Progenitor cell of endocrine pancreas (in vitro differentiated cells): ENCODE data around the gene PPP2R5C. TPM values are rescaled to one million over a fixed set of nuclear protein-coding genes. Genes with fewer than 3 reads are reported as not detected.

Source experiments
- DNase-seq: peaks from one replicate; pipeline ENCODE4 v3.0.0; 2021; ENCODE audit warnings: low spot score; ENCODE audit not compliant: unreplicated experiment
- H3K27ac Mint-ChIP-seq: 2 replicates; pipeline ENCODE4 v1.8.0; 2021; ENCODE audit warnings: mild to moderate bottlenecking, moderate library complexity, mixed read lengths
- H3K27me3 Mint-ChIP-seq: 2 replicates; pipeline ENCODE4 v1.8.0; 2021; ENCODE audit warnings: mixed read lengths
- H3K36me3 Mint-ChIP-seq: 2 replicates; pipeline ENCODE4 v1.8.0; 2022; ENCODE audit warnings: mixed read lengths; ENCODE audit not compliant: insufficient read depth
- H3K4me1 Mint-ChIP-seq: 2 replicates; pipeline ENCODE4 v1.8.0; 2021; ENCODE audit warnings: low read depth, mixed read lengths
- H3K4me3 Mint-ChIP-seq: 2 replicates; pipeline ENCODE4 v1.8.0; 2021; ENCODE audit warnings: low read depth, mild to moderate bottlenecking, moderate library complexity, mixed read lengths
- H3K9me3 Mint-ChIP-seq: 2 replicates; pipeline ENCODE4 v1.8.0; 2021; ENCODE audit warnings: low read depth, mixed read lengths
- CTCF ChIP-seq: fragments of 200-600 bp; sonication (generic); IDR thresholded peaks from one replicate; pipeline ENCODE4 v1.5.0; 2021; ENCODE audit warnings: antibody characterized with exemption, mild to moderate bottlenecking; ENCODE audit not compliant: unreplicated experiment
- total RNA-seq: library from RNA; stranded (reverse); gene quantifications from 2 replicates; pipeline ENCODE4 v1.2.1, GENCODE V29; 2021

PPP2R5C gene
- total RNA-seq, 1 donor from 2014 or later = 120 TPM

- H3K27ac Mint-ChIP-seq = no peak overlapping the region
- peaks cover 5% of the 10 kb centered on the region for H3K4me1 Mint-ChIP-seq
- H3K4me3 Mint-ChIP-seq = no peak overlapping the region
- no peak for DNase-seq
- peaks cover 23% of the 10 kb centered on the region for H3K36me3 Mint-ChIP-seq
- H3K9me3 Mint-ChIP-seq = peaks cover 11% of the 10 kb centered on the region
- no peak for TF ChIP-seq CTCF
- H3K27me3 Mint-ChIP-seq = no peaks in the 10 kb centered on the region
These were observed 66.5 kb downstream of the PPP2R5C start for GRCh38 chr14:101828046-101828445.

- Mint-ChIP-seq H3K4me1 (peaks cover 8% of the 10 kb centered on the region), H3K36me3 (peaks cover 18% of the 10 kb centered on the region)
These were observed 68.8 kb downstream of the PPP2R5C start for GRCh38 chr14:101830271-101830670.

GRCh38 chr14:101833045-101833444, 71.5 kb downstream of the PPP2R5C start:
- H3K9me3 Mint-ChIP-seq = no peaks in the 10 kb centered on the region
- no peak for TF ChIP-seq CTCF
- no peak overlapping the region for H3K4me3 Mint-ChIP-seq
- DNase-seq = no peak
- peaks cover 6% of the 10 kb centered on the region for H3K4me1 Mint-ChIP-seq
- no peaks in the 10 kb centered on the region for H3K27me3 Mint-ChIP-seq
- H3K36me3 Mint-ChIP-seq = peaks cover 8% of the 10 kb centered on the region
- H3K27ac Mint-ChIP-seq = peak overlapping the region; percentile 11

More at GRCh38 chr14:101830271-101830670, 68.8 kb downstream of the PPP2R5C start:
- DNase-seq = no peak
- H3K4me3 Mint-ChIP-seq = no peak overlapping the region
- H3K27ac Mint-ChIP-seq = peak overlapping the region; percentile 39
- no peak for TF ChIP-seq CTCF
- peaks cover 11% of the 10 kb centered on the region for H3K9me3 Mint-ChIP-seq
- no peaks in the 10 kb centered on the region for H3K27me3 Mint-ChIP-seq

GRCh38 chr14:101834397-101834796, 72.9 kb downstream of the PPP2R5C start:
- Mint-ChIP-seq H3K36me3 (peaks cover 9% of the 10 kb centered on the region), H3K27ac (no peak overlapping the region), H3K4me3 (no peak overlapping the region), H3K4me1 (peaks cover 7% of the 10 kb centered on the region), H3K27me3 (no peaks in the 10 kb centered on the region), H3K9me3 (no peaks in the 10 kb centered on the region)
- no peak for TF ChIP-seq CTCF
- no peak for DNase-seq

- DNase-seq = no peak
- no peaks in the 10 kb centered on the region for H3K9me3 Mint-ChIP-seq
- TF ChIP-seq CTCF = no peak
- no peak overlapping the region for H3K4me3 Mint-ChIP-seq
- H3K36me3 Mint-ChIP-seq = peaks cover 8% of the 10 kb centered on the region
- H3K27me3 Mint-ChIP-seq = no peaks in the 10 kb centered on the region
- H3K27ac Mint-ChIP-seq = peak overlapping the region; percentile 49
- peaks cover 7% of the 10 kb centered on the region for H3K4me1 Mint-ChIP-seq
These were observed 73.5 kb downstream of the PPP2R5C start for GRCh38 chr14:101834800-101835547.
